RCC 7860 (cell line): ENCODE measurements around the gene FURIN.
"Not testable (repeated sequence)": the region's sequence is repeated elsewhere in the genome, so short reads cannot be mapped to it uniquely, and the experiment has no call there.

Experiments used
- DNase-seq: peaks from one replicate; pipeline ENCODE4 v3.0.0-alpha.2; 2015; ENCODE audit warnings: low spot score
- FAIRE-seq: peaks from 2 replicates; lab custom pipeline; 2012; peaks lifted over from hg19 to GRCh38; lab: Jason Lieb, UNC

FURIN gene

GRCh38 chr15:90840954-90841353, 27.4 kb upstream of the FURIN start:
- FAIRE-seq: no peak
- DNase-seq: no peak

GRCh38 chr15:90844696-90845095, 23.7 kb upstream of the FURIN start:
- FAIRE-seq (no peak), DNase-seq (no peak)

GRCh38 chr15:90845201-90845949, 23.0 kb upstream of the FURIN start:
- FAIRE-seq (peak; percentile 76), DNase-seq (peak; percentile 84)

GRCh38 chr15:90849424-90849823, 19.0 kb upstream of the FURIN start:
- not testable (repeated sequence) for FAIRE-seq, DNase-seq

DNA sequence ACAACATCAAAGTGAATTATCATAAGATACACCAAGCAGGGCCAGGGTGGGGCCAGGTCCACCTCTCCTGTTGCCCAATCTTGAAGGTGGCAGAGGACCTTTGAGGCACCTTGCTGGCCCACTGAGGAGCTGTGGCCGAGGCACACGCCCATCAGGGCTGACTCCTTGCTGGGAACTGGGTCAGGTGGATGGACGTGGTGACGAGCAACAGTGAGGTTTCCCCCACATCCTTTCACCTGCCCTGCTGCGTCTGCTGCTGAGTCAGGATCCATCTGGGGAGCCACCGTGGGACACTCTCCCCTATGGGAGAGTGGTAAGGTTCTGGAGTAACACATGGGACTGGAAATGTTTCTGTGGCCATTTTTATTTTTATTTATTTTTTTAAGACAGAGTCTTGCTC, 17.3 kb upstream of the FURIN start:
- DNase-seq (no peak), FAIRE-seq (no peak)

DNA sequence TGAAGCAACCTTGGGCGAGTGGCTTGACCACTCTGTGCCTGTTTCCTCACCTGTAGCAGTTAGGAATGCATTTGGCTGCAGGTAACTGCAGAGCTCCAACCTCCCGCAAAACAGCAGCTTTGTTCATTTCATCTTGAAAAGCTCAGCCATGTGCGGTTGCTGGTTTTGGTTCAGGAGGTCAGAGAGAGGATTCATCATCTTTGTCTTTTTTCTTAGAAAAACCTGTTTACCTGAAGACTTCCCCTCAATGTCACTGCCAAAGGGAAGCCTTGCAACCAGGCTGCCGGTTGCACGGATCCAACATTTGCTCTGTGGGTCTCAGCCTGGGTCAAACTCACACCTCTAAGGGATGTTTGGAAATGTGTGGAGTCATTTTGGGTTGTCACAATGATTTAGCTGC, 16.4 kb upstream of the FURIN start:
- DNase-seq (no peak), FAIRE-seq (no peak)

DNA sequence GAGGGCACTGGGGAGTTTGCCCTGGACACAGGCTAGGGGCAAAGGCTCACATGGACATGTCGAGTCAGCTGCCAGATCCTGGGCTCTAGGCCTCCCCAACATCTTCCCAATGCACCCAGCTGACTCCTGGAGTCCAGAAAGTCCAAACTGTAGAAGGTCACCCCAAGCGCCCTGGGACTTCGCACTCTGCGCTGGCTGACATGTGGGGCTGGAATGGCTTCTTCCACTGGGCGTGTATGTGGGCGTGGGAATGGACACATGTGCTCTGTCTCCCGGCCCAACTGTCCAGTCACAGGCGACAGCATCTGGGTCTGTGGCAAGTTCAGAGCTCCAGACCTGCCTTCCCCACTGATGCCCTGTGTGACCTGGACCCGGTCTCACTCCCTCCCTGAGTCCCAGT, 13.2 kb upstream of the FURIN start:
- FAIRE-seq (no peak), DNase-seq (no peak)

DNA sequence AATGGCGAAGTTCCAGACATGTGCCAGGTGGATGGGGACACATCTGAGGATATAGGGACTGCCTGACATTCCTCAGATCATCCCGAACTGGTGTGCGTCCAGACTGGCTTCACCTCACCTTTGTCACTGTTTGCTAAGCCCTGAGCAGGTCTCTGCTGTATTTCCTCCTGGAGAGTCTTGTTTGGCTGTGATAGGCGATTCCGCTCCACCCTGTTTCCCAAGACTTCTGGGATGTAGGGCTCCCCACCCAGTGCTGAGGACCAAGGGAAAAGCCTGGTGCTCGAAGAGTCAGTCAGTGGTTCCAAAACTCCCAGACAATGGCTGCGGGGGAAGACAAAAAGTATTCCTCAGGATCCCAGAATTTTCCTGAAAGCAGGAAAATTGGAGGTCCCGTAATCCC, 11.1 kb upstream of the FURIN start:
- FAIRE-seq (no peak), DNase-seq (no peak)

GRCh38 chr15:90857883-90858443, 10.4 kb upstream of the FURIN start:
- FAIRE-seq (no peak), DNase-seq (no peak)

GRCh38 chr15:90859234-90860131, 8.9 kb upstream of the FURIN start:
- no peak for DNase-seq
- no peak for FAIRE-seq

GRCh38 chr15:90860450-90860849, 7.9 kb upstream of the FURIN start:
- DNase-seq (no peak), FAIRE-seq (no peak)

- no peak for FAIRE-seq
- no peak for DNase-seq
Observed at GRCh38 chr15:90860942-90861675, 7.3 kb upstream of the FURIN start.

DNA sequence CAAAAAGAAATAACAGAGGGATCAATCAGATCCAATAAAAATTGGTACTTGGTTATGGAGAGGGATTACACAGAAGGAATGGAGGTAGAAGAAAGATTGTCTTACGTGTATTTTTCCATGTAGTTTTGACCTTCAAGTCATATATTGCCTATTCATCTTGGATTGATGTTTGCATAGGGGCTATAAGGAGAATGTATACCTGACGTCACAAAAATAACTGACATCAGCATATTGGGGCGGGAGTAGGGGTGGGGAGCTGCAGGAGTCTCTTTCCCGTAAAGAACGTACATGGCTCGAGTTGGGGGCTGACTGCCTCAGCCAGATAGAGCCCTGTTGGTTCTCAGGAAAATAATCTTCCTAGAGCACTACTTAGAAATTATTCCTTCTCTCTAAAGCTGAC, 5.9 kb upstream of the FURIN start:
- DNase-seq (no peak), FAIRE-seq (no peak)

DNA sequence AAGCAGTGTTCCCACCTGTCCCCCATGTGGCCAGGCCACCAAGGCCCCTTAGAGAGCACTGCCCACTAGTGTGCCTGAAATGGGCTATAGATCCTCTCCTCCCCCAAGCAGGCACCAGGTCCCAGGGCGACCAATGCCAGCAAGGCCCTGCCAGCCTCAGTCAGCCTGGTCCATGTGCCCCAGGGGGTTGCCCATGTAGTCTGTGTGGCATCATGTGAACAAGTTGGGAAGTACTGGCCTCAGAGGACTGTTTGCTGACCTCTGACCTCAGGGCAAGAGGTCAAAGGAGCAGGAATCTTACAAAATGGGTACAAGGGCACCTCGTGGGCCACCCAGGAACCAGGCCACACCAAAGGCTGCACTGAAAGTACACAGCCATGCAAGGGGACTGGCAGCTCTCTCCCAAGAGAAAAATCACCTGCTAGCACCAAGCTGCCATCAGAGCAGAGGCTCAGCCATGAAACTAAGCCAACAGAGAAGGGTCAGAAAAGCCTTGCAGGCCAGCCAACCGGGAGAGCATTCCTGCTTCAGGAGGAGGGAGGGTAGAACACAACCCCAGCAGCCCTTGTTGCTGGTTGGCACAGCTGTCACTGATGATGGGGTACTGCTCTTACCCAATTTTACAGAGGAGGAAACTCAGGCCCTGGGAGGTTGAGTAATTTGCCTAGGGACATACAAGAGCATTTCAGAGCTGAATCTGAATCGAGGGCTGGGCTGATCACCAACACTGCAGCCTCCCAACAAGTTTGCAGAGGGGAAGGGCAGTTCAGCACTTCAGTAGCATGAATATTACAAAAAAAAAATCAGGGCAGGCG, 5.2 kb upstream of the FURIN start:
- DNase-seq (no peak), FAIRE-seq (no peak)

DNA sequence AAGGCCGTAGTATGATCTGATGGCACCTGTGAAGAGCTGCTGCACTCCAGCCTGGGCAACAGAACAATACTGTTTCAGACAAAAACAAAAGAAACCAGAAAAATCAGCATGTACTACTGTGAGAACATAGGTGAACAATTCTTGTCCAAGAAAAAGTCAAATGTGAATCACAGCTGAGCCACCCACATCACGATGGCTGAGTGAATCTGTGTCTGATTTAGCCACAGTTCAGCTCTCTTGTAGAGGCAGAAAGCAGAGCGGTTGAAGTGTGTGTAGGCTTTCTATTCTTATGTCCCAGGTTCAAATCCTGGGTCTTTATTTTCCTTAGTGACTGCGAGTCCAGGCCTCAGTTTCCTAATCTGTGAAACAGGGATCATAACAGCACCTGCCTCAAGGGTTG, 4.4 kb upstream of the FURIN start:
- FAIRE-seq: no peak
- DNase-seq: no peak

GRCh38 chr15:90864507-90864906, 3.9 kb upstream of the FURIN start:
- DNase-seq: no peak
- FAIRE-seq: no peak

GRCh38 chr15:90865702-90866101, 2.7 kb upstream of the FURIN start:
- DNase-seq (no peak), FAIRE-seq (no peak)

DNA sequence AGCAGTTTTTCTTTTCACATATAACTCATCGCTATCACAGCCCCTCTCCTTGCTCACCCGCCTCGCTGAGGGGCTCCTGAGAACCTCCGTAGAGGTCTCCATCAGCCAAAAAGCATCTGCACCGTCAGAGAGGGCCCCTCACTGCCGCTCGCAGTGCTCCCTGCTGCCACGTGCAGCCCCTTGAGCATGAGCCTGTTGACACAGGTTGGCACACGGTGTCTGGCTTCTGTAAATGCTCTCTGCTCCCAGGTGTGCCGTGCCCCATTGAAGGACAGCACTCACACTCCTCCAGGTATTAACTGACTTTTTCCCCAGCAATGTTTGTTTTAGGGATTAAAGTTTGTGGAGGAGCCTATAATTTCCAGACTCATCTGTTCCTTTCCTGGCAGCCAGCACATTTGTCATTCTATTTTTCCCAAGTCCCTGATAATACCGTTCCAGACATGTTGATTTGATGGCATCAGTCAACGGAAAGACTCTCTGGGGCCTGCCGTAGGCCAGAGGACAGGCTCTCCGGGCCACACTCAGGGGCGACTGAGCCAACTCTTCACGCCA, 2.1 kb upstream of the FURIN start:
- DNase-seq (no peak), FAIRE-seq (no peak)

DNA sequence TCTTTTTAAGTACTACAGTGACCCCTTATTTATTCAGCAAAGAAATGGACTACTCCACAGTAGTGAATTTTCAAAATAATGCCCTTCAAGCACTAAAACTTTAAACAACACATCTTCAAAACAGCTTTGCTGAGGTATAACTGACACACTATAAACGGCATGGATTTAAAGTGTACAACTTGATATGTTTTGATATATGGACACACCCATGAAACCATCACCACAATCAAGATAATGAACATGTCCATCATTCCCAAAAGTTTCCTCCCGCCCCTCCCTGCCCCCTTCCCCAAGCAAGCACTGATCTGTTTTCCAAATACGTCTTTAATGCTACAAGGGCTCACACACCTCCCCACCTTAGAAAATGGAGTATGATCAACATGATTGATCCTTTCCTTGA, 1.6 kb upstream of the FURIN start:
- FAIRE-seq (no peak), DNase-seq (no peak)

GRCh38 chr15:90869140-90869541, 753 bp downstream of the FURIN start:
- DNase-seq (no peak), FAIRE-seq (no peak)
